ENCODE data around the gene TMCO1. TPM values are rescaled to one million over a fixed set of nuclear protein-coding genes. Genes with fewer than 3 reads are reported as not detected.
"Not testable (repeated sequence)": the region's sequence is repeated elsewhere in the genome, so short reads cannot be mapped to it uniquely, and the experiment has no call there.

TMCO1 gene, protein sequence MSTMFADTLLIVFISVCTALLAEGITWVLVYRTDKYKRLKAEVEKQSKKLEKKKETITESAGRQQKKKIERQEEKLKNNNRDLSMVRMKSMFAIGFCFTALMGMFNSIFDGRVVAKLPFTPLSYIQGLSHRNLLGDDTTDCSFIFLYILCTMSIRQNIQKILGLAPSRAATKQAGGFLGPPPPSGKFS
- total RNA-seq (ENCODE audit: low replicate concordance), result 95.0 and 109 TPM in 2 replicates
- long read RNA-seq, full-length matches to known transcripts, result 409 of 424 reads
- long read RNA-seq, partial matches to known transcripts, result 4 of 424 reads
- long read RNA-seq, other reads (novel, unspliced or antisense), result 11 of 424 reads

DNA sequence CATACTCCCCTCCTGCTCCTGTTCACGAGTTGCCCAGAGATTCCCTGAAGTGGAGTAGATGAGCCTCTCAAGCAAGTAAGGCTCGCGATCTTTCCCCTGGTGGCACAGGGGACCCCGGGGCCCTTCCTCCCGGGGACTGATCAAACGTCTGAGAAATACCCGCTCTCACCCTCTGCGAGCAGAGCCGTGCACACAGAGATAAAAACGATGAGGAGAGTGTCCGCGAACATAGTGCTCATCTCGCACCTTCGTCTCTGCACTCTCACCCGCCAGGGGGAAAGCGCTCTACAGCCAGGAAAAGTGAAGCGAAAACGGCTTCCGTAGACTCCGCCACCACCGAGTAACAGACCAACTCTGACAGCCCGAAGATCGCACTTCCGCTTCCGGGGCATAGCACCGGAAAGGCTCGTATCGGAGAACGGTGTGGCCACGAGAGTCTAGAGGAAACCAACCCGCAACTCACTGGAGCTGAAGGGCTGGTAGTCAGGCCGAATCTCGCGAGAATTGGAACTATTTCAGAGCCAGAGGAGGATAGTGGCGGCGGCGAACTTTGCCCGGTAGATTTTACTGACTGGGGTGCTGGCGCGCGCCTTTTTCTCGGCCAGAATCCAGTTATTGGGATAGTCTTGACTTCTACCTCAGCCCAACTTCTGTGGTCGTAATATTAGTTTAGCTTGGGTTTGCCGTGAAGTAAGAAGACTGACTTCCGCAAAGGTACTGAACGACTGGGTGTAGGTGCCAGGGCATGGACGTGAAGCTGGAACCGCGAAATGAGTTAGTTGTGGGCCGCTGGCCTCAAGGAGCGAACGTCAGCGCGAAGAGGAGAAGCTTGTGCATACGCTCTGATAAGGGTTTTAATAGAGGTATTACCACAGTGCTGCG is at the start of gene TMCO1:
TMCO1 (minus strand) TSS at position 356 of the 882 bp plus-strand sequence; CDS start at position 239, 117 bp downstream.
- H3K9me3 Mint-ChIP-seq, result no peaks in the 10 kb centered on the region

DNA sequence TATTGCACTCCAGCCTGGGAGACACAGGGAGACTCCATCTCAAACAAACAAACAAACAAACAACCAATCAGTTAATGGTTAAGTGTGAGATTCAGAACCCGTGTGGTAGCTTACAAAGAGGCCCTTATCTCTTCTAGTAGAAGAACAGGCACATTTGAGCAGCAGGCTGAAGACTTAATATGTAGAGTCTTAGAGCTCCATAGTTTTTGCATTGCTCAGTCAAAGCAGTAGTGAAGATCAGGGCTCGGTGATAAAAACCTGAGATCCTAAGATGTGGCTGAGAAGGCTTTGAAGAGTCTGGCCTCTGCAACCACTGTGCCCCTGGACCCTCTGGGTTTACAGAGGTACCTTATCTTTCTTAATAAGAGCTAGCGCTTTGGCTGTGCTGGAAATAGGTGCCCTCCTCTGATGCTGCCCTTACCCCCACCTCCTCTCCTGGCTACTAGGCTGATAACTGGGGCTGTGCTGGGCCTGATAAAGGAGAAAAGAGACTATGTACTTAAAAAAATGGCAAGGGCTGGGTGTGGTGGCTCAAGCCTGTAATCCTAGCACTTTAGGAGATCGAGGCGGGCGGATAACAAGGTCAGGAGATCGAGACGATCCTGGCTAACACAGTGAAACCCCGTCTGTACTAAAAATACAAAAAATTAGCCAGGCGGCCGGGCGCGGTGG is 48.3 kb upstream of the TMCO1 start:
- TF ChIP-seq, protein P1, sequence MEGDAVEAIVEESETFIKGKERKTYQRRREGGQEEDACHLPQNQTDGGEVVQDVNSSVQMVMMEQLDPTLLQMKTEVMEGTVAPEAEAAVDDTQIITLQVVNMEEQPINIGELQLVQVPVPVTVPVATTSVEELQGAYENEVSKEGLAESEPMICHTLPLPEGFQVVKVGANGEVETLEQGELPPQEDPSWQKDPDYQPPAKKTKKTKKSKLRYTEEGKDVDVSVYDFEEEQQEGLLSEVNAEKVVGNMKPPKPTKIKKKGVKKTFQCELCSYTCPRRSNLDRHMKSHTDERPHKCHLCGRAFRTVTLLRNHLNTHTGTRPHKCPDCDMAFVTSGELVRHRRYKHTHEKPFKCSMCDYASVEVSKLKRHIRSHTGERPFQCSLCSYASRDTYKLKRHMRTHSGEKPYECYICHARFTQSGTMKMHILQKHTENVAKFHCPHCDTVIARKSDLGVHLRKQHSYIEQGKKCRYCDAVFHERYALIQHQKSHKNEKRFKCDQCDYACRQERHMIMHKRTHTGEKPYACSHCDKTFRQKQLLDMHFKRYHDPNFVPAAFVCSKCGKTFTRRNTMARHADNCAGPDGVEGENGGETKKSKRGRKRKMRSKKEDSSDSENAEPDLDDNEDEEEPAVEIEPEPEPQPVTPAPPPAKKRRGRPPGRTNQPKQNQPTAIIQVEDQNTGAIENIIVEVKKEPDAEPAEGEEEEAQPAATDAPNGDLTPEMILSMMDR (conservative IDR thresholded peaks at IDR 0.05), result no peak
- H3K27me3 Mint-ChIP-seq, result no peaks in the 10 kb centered on the region
- no peaks in the 10 kb centered on the region for H3K4me1 Mint-ChIP-seq (ENCODE audit: unreplicated experiment)

More for the DNA sequence above, at the start of gene TMCO1:
- Mint-ChIP-seq H3K36me3 (peaks cover 42% of the 10 kb centered on the region), H3K4me3 (peak within 1 kb of the TSS; percentile 99), H3K27me3 (no peaks in the 10 kb centered on the region), H3K4me1 (ENCODE audit: unreplicated experiment) (peaks cover 20% of the 10 kb centered on the region), H3K27ac (peak within 1 kb of the TSS; percentile 98)
- TF ChIP-seq, protein P1 (conservative IDR thresholded peaks at IDR 0.05), result peak; percentile 39
- peak; percentile 91 for DNase-seq (ENCODE audit: extremely low spot score, unreplicated experiment)

DNA sequence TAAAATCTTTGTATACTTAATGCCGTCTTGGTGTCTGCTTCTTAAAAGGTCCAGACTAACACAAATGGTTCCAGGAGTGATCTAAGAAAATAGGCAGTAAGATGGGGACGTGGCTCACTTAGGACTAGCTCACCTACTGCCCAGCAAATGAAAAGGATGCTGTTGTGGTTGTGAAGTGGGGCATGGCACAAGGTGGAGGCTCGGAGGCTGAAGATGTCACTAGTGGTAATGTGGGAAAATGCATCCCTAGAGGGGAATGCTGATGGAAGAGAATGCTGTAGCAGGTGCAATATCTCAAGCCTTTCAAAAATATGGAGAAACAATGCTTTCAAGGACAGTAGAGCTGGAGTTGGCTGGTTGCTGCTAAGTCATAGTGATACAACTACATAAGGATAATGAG is 47.5 kb upstream of the TMCO1 start:
- TF ChIP-seq, protein P1 (conservative IDR thresholded peaks at IDR 0.05), result no peak
- no peaks in the 10 kb centered on the region for H3K27me3 Mint-ChIP-seq
- no peaks in the 10 kb centered on the region for H3K4me1 Mint-ChIP-seq (ENCODE audit: unreplicated experiment)
- no peak overlapping the region for H3K27ac Mint-ChIP-seq
- DNase-seq (ENCODE audit: extremely low spot score, unreplicated experiment), result no peak
- no peaks in the 10 kb centered on the region for H3K36me3 Mint-ChIP-seq
- no peaks in the 10 kb centered on the region for H3K9me3 Mint-ChIP-seq
- H3K4me3 Mint-ChIP-seq, result no peak overlapping the region

More for the DNA sequence above, 48.3 kb upstream of the TMCO1 start:
- no peak overlapping the region for H3K4me3 Mint-ChIP-seq
- DNase-seq (ENCODE audit: extremely low spot score, unreplicated experiment), result no peak
- H3K9me3 Mint-ChIP-seq, result no peaks in the 10 kb centered on the region
- H3K36me3 Mint-ChIP-seq, result no peaks in the 10 kb centered on the region
- no peak overlapping the region for H3K27ac Mint-ChIP-seq

DNA sequence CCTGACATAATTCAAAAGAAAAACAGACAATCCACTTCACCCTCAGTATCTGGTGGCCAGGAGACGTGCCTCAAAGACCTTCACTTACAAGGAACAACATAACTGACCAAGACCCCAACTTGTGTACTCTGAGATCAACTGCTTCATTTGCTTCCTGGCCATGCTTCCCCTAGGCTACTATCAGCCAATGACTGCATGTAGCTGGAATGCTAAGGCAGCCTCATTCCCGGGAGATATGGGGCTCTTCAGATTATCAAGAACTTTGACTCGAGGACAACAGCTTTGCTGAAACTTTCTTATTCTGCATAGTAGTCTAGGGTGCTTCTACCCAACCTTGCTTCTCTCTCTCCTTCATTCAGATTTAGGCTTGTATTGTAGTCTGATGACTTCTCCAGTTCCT is 47.1 kb upstream of the TMCO1 start:
- DNase-seq (ENCODE audit: extremely low spot score, unreplicated experiment), result no peak
- Mint-ChIP-seq H3K27me3 (no peaks in the 10 kb centered on the region), H3K36me3 (no peaks in the 10 kb centered on the region), H3K27ac (no peak overlapping the region), H3K4me1 (ENCODE audit: unreplicated experiment) (no peaks in the 10 kb centered on the region), H3K4me3 (no peak overlapping the region), H3K9me3 (no peaks in the 10 kb centered on the region)
- TF ChIP-seq, protein P1 (conservative IDR thresholded peaks at IDR 0.05), result no peak

DNA sequence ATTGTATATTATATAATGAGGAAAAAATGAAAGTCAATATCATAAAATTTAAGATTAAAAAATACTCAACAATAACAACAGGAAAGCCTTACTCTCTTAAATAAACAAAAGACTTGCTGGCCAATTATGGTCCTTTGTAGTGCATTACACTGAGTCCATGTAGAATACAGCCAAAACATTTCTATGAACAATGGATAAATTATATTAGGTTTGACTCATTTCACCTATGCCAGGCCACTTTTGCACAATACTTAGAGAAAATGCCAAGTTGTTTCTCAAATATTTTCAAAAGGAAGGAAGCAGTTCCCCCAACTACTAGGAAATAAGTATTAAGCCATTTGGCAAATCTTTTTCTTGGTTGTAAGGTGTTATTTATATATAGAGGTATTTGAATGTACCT is 38.9 kb upstream of the TMCO1 start:
- Mint-ChIP-seq H3K9me3 (no peaks in the 10 kb centered on the region), H3K4me1 (ENCODE audit: unreplicated experiment) (no peaks in the 10 kb centered on the region), H3K27me3 (peaks cover 13% of the 10 kb centered on the region), H3K27ac (no peak overlapping the region), H3K36me3 (no peaks in the 10 kb centered on the region), H3K4me3 (no peak overlapping the region)
- TF ChIP-seq, protein P1 (conservative IDR thresholded peaks at IDR 0.05), result no peak
- no peak for DNase-seq (ENCODE audit: extremely low spot score, unreplicated experiment)

DNA sequence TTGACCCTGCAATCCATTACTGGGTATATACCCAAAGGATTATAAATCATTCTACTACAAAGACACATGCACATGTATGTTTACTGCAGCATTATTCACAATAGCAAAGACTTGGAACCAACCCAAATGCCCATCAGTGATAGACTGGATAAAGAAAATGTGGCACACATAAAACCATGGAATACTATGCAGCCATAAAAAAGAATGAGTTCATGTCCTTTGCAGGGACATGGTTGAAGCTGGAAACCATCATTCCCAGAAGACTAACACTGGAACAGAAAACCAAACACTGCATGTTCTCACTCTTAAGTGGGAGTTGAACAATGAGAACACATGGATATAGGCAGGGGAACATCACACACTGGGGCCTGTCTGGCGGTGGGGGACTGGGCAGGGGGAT is 35.8 kb upstream of the TMCO1 start:
- not testable (repeated sequence) for H3K36me3 Mint-ChIP-seq, H3K9me3 Mint-ChIP-seq, H3K4me3 Mint-ChIP-seq

More for the DNA sequence above, 35.8 kb upstream of the TMCO1 start:
- not testable (repeated sequence) for H3K4me1 Mint-ChIP-seq (ENCODE audit: unreplicated experiment); H3K27ac Mint-ChIP-seq; H3K27me3 Mint-ChIP-seq; DNase-seq (ENCODE audit: extremely low spot score, unreplicated experiment)

Measured in type B pancreatic cell (in vitro differentiated cells).